ENCODE measurements around the gene CCDC86. TPM values are rescaled to one million over a fixed set of nuclear protein-coding genes. Genes with fewer than 3 reads are reported as not detected.

The CCDC86 gene
- polyA plus RNA-seq, 2 of the 4 experiments (the other 2 are of a cell fraction), result 42.8 to 71.1 TPM

DNA sequence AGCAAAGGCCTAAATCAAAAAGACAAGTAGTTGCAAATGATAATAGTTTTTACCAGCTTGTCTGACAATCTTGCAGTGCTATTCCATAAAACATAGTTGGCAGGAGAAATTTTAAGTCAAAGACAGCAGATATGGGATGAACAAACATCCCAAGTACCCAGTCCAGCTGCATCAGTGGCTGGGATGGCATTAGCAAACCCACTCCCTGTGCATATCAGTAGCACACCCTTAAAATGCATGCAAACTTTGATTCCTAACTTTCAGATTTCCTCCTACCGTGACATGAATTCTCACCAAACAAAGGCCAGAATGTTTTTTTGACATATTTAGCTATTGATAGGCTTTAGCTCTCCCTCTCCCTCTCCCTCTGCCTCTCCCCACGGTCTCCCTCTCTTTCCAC, 27.8 kb upstream of the CCDC86 start:
- CTCF ChIA-PET, result interaction anchor here (1.2 to 1.3 kb wide), 2 partner anchors 17 to 38 kb away, joined by 4 to 7 read pairs; no protein-coding TSS in a partner anchor
- ATAC-seq (no peak), FAIRE-seq (no peak), DNase-seq (ENCODE audit: low read depth in 1 of 2, low spot score in 1 of 2) (no peak)
- no peak overlapping the region for H3K27ac ChIP-seq
- no peak overlapping the region for H3K4me3 ChIP-seq
- peaks cover 15% of the 10 kb centered on the region for H3K9me3 ChIP-seq
- no peak for TF ChIP-seq RNF2 (IDR thresholded peaks at IDR 0.05; ENCODE audit: borderline replicate concordance, low read depth)
- no peak for TF ChIP-seq ZFP36 (IDR thresholded peaks at IDR 0.05; ENCODE audit: borderline replicate concordance, partially characterized antibody)
- TF ChIP-seq POLR2AphosphoS2 (conservative IDR thresholded peaks at IDR 0.05; ENCODE audit: low read length), result no peak
- TF ChIP-seq SMC3 (IDR thresholded peaks at IDR 0.05), result no peak
- TF ChIP-seq KDM5A (IDR thresholded peaks at IDR 0.05), result no peak
- no peak for TF ChIP-seq NPAS2 (CRISPR knock-in tag; IDR thresholded peaks at IDR 0.05; ENCODE audit: borderline replicate concordance)
- TF ChIP-seq JUN (IDR thresholded peaks at IDR 0.05), result no peak
- TF ChIP-seq TP53 (CRISPR knock-in tag; IDR thresholded peaks at IDR 0.05), result no peak
- no peak for TF ChIP-seq ZSCAN20 (CRISPR knock-in tag; IDR thresholded peaks at IDR 0.05)
- no peak for TF ChIP-seq RCOR1 (IDR thresholded peaks at IDR 0.05; ENCODE audit: low read depth, low read length)
- TF ChIP-seq CHD4 (IDR thresholded peaks at IDR 0.05; ENCODE audit: borderline replicate concordance), result no peak
- TF ChIP-seq NR3C1 (IDR thresholded peaks at IDR 0.05), result no peak
- no peak for TF ChIP-seq FOSB (CRISPR knock-in tag; IDR thresholded peaks at IDR 0.05)
- TF ChIP-seq HOXB5 (CRISPR knock-in tag; IDR thresholded peaks at IDR 0.05), result no peak
- TF ChIP-seq CEBPB (IDR thresholded peaks at IDR 0.05), result no peak
- no peak for TF ChIP-seq SREBF2 (IDR thresholded peaks at IDR 0.05)
- TF ChIP-seq RAD21 (conservative IDR thresholded peaks at IDR 0.05 in 1 of 2, IDR thresholded peaks at IDR 0.05 in 1 of 2), result no peak
- no peak for TF ChIP-seq HEYL (CRISPR knock-in tag; IDR thresholded peaks at IDR 0.05)
- POLR2A ChIA-PET, result no interaction called here
- 34% methylated on average over 2 of the region's 2 CpGs for WGBS (ENCODE audit: missing lambda C conversion rate)
- H3K4me1 ChIP-seq, result no peaks in the 10 kb centered on the region
- no peak overlapping the region for H3K4me2 ChIP-seq

DNA sequence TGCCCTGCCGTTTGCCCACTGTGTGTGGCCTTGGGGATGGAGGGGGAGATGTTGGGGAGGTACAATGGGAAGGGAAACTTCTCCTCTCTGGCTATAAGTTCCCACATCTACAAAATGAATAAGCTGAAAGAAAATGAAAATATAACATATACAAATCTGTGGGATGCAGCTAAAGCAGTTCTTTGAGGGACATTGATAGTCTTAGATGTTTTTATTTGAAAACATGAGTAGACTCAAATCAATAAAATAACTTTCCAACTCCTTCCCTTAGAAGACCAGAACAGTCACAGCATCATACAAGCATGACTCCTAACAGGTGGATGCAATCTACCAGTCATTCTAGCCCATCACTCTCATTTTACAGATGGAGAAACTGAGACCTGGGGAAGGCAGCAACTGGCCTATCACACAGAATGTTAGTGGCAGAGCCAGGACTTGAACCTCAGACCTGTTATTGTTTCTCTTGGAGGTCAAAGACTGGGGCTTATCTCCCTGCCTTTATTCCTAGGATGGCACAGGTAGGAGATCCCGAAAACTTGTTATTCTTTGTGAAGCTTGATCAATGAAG, 25.2 kb upstream of the CCDC86 start:
- FAIRE-seq (no peak), DNase-seq (ENCODE audit: low read depth in 1 of 2, low spot score in 1 of 2) (no peak), ATAC-seq (no peak)
- Histone ChIP-seq H3K9me3 (peaks cover 15% of the 10 kb centered on the region), H3K27ac (no peak overlapping the region), H3K4me3 (no peak overlapping the region), H3K4me2 (no peak overlapping the region), H3K4me1 (no peaks in the 10 kb centered on the region)
- ChIA-PET CTCF (interaction anchor here (1.2 to 7.7 kb wide), 2 partner anchors 11 to 15 kb away, joined by 3 to 67 read pairs; no protein-coding TSS in a partner anchor), POLR2A (no interaction called here)
- whole genome bisulfite sequencing (ENCODE audit: missing lambda C conversion rate), result 44% methylated on average over 2 of the region's 2 CpGs
- TF ChIP-seq HOXA7 (CRISPR knock-in tag; IDR thresholded peaks at IDR 0.05) (no peak), KDM5A (IDR thresholded peaks at IDR 0.05) (no peak), CHD4 (IDR thresholded peaks at IDR 0.05; ENCODE audit: borderline replicate concordance) (0 out of 2 replicates have a peak, but pooled peaks have one; percentile 65)

DNA sequence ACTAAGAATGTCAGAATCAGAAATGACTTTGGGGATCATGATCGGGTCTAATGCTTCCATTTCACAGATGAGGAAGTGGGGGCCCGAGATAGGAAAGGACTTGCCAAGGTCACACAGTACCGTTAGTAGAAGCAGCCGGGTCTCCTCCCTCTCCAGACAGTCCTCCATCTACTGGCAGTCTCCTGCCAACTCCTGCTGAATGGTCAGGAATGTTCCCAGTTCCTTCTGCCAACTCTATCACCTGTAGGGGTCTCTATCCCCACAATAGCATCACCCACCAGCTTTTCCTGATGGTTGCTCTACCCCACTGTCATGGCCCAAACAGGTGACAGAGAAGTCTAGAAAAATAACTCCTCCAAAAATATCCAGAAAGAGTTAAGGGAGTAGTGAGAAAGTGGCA, 23.9 kb upstream of the CCDC86 start:
- no peak overlapping the region for H3K27ac ChIP-seq
- ATAC-seq, result no peak
- H3K4me2 ChIP-seq, result no peak overlapping the region
- 13% methylated on average over 4 of the region's 4 CpGs for WGBS (ENCODE audit: missing lambda C conversion rate)
- CTCF ChIA-PET, result interaction anchor here (7.7 kb wide), 1 partner anchor 14 kb away, joined by 67 read pairs; no protein-coding TSS in a partner anchor
- no peak for DNase-seq (ENCODE audit: low read depth in 1 of 2, low spot score in 1 of 2)
- H3K9me3 ChIP-seq, result peaks cover 15% of the 10 kb centered on the region
- no peak for TF ChIP-seq HDAC2 (IDR thresholded peaks at IDR 0.05)
- TF ChIP-seq FOSL2 (IDR thresholded peaks at IDR 0.05), result no peak
- no peak for TF ChIP-seq FOSL2 (CRISPR knock-in tag; IDR thresholded peaks at IDR 0.05)
- no peak overlapping the region for H3K4me3 ChIP-seq
- POLR2A ChIA-PET, result no interaction called here
- no peaks in the 10 kb centered on the region for H3K4me1 ChIP-seq
- FAIRE-seq, result no peak
